ENCODE measurements around the gene SYNPO.

DNA sequence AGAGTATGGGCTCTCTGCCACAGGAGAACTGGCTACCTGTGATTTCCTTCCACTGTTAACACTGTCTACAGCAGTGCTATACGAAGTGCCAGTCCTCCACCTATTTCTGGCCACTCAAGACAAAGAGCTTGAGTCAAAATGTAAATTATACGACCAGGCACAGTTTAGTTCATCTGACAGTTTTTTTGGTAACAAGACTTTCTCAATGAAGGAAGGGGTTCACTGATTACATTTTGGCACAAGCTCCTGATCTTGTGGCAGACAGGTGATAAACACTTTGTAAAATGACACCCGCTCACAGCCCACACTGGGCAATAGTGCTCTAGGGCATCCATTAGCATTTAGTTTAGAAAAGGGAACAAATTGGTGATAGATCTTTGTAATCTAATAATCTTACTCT lies 51.8 kb downstream of the SYNPO start:
- TF ChIP-seq, protein P1, sequence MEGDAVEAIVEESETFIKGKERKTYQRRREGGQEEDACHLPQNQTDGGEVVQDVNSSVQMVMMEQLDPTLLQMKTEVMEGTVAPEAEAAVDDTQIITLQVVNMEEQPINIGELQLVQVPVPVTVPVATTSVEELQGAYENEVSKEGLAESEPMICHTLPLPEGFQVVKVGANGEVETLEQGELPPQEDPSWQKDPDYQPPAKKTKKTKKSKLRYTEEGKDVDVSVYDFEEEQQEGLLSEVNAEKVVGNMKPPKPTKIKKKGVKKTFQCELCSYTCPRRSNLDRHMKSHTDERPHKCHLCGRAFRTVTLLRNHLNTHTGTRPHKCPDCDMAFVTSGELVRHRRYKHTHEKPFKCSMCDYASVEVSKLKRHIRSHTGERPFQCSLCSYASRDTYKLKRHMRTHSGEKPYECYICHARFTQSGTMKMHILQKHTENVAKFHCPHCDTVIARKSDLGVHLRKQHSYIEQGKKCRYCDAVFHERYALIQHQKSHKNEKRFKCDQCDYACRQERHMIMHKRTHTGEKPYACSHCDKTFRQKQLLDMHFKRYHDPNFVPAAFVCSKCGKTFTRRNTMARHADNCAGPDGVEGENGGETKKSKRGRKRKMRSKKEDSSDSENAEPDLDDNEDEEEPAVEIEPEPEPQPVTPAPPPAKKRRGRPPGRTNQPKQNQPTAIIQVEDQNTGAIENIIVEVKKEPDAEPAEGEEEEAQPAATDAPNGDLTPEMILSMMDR (IDR thresholded peaks at IDR 0.05; ENCODE audit: low read length): no peak
- TF ChIP-seq EZH2 (IDR thresholded peaks at IDR 0.05; ENCODE audit: borderline replicate concordance, low read length): no peak

Measured in OCI-LY1 (cell line).